Activated CD4-positive, alpha-beta T cell treated with anti-CD3 and anti-CD28 coated beads, Interleukin-2, amount 10 ng/mL, durations not matched to agents 7 days and 5 days (primary cell): Measurements from ENCODE around the gene LPIN1. TPM values are rescaled to one million over a fixed set of nuclear protein-coding genes. Genes with fewer than 3 reads are reported as not detected.

Source experiments
- CTCF ChIA-PET: fragments of 350-600 bp; sonication (Branson Sonifier 250); formaldehyde crosslinking; loops from one replicate; lab custom pipeline; 2021; ENCODE audit warnings: antibody characterized with exemption; lab: Charles Lee
- POLR2A ChIA-PET: fragments of 350-600 bp; sonication (Branson Sonifier 250); formaldehyde crosslinking; loops from one replicate; lab custom pipeline; 2021; ENCODE audit warnings: antibody characterized with exemption; lab: Charles Lee
- DNase-seq: peaks from one replicate; pipeline ENCODE4 v3.0.0-alpha.2; 2020
- H3K27ac Mint-ChIP-seq: one replicate; pipeline ENCODE4 v1.8.0; 2021; ENCODE audit warnings: mild to moderate bottlenecking, moderate library complexity, mixed read lengths
- H3K27me3 Mint-ChIP-seq: one replicate; pipeline ENCODE4 v1.8.0; 2021; ENCODE audit warnings: mixed read lengths
- H3K36me3 Mint-ChIP-seq: one replicate; pipeline ENCODE4 v1.8.0; 2021; ENCODE audit warnings: low read depth, mixed read lengths
- H3K4me1 Mint-ChIP-seq: one replicate; pipeline ENCODE4 v1.8.0; 2021; ENCODE audit warnings: mixed read lengths
- H3K4me3 Mint-ChIP-seq: one replicate; pipeline ENCODE4 v1.8.0; 2021; ENCODE audit warnings: mild to moderate bottlenecking, moderate library complexity, mixed read lengths
- H3K9me3 Mint-ChIP-seq: one replicate; pipeline ENCODE4 v1.8.0; 2021; ENCODE audit warnings: mixed read lengths
- total RNA-seq, 2 experiments: library from RNA; stranded (reverse); gene quantifications; one replicate each; pipeline ENCODE4 v1.2.3, GENCODE V29; 2021

Gene LPIN1
- total RNA-seq, 2 experiments from 2014 or later, result 58.9 to 62.2 TPM

DNA sequence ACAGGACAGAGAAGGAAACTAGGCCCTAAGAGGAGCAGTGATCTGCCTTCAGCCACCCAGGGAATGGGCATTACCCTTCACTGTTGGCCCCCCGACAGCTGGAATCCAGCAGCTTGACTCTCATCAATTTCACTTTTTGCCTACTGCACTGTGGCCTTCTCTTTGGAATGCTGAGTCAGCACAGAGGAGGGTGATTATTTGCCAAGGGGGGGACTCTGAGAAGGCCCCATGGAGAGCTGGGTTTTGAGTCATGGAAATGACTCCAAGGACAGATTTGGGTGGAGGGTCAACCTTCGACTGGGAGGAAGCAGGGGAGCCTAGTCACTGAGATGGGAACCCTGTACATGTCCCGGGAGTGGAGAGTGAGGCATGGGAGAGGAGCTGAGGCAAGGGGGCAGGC lies 38.3 kb upstream of the LPIN1 start:
- no peak overlapping the region for H3K27ac Mint-ChIP-seq
- ChIA-PET CTCF (interaction anchor here (2.8 kb wide), 1 partner anchor 15 kb away, joined by 11 read pairs; no protein-coding TSS in a partner anchor), POLR2A (no interaction called here)
- no peak for DNase-seq
- H3K36me3 Mint-ChIP-seq, result no peaks in the 10 kb centered on the region
- H3K27me3 Mint-ChIP-seq, result peaks cover 7% of the 10 kb centered on the region
- H3K4me3 Mint-ChIP-seq, result no peak overlapping the region
- H3K4me1 Mint-ChIP-seq, result no peaks in the 10 kb centered on the region
- peaks cover 4% of the 10 kb centered on the region for H3K9me3 Mint-ChIP-seq

DNA sequence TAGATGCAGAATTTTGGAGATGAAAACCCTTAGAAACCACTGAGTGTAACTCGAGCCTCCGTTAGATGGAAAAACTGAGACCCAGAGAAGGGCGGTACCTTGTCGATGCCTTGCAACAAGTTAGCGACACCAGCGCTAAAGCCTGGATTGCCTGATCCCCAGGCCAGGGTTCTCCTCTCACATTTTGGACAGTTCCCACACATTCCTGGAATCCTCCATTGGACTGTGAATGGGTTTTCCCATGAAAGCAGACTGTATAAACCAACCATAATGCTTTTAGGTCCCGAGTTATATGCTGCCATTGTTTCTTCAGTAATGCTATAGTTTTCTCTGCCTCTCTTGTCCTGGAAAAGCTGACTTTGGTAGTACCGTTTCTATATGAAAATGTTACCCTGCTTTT lies 37.1 kb upstream of the LPIN1 start:
- H3K27ac Mint-ChIP-seq, result no peak overlapping the region
- no peak overlapping the region for H3K4me3 Mint-ChIP-seq
- H3K36me3 Mint-ChIP-seq, result no peaks in the 10 kb centered on the region
- ChIA-PET CTCF (no interaction called here), POLR2A (no interaction called here)
- H3K9me3 Mint-ChIP-seq, result peaks cover 4% of the 10 kb centered on the region
- no peaks in the 10 kb centered on the region for H3K4me1 Mint-ChIP-seq
- peaks cover 7% of the 10 kb centered on the region for H3K27me3 Mint-ChIP-seq
- DNase-seq, result no peak

DNA sequence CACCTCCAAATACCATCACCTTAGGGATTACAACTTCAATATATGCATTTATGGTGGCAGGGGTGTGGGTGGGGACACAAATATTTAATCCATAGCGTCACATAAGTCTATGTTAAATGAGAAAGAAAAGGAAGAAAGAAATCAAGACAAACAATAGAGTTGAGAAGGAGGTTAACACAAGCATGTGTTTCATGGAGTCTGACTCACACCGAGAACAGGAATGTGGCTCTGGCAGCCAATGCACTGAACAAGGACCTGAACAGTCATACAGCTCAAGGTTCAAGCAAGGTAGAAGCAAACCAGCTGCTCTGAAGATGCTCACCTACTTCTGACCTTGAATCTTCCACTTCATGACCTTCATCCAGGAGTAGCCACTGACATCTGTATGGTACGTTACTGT lies 36.2 kb upstream of the LPIN1 start:
- H3K27ac Mint-ChIP-seq, result no peak overlapping the region
- CTCF ChIA-PET, result interaction anchor here (1.4 kb wide), 1 partner anchor 23 kb away, joined by 3 read pairs; no protein-coding TSS in a partner anchor
- no peak overlapping the region for H3K4me3 Mint-ChIP-seq
- no peaks in the 10 kb centered on the region for H3K4me1 Mint-ChIP-seq
- H3K27me3 Mint-ChIP-seq, result peaks cover 7% of the 10 kb centered on the region
- no peak for DNase-seq
- POLR2A ChIA-PET, result no interaction called here
- peaks cover 4% of the 10 kb centered on the region for H3K9me3 Mint-ChIP-seq
- no peaks in the 10 kb centered on the region for H3K36me3 Mint-ChIP-seq

DNA sequence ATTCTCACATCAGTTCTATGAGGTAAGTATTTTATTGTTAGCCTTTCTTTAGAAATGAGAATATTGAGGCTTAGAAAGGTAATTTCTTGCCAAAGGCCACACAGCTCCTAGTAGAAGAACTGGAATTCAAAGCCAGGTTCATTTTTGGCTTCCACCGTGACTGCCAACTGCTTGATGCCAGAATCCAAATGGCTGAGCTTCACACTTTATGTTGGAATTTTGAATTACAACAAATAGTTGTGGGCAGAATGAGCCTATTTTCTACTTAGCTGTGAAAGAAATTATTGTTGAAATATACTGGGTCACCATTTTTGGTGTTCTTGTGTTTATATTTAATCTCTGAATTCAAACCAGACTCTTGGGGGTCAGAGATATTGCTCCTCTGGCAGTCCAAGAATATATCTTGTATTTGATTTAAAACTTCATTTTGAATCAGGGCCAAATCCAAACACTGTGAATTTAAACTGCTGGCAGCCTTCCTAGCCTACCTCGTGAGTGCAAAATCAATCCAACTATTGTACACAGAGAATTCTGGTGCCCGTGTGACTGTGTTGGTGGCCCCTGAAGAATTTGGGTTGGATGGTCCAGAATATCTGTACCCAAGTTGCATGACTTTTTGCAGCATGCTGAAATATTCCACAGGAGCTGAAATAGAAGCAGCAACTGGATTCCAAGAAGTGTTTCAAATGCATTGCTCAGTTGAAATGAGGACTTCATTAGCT lies 35.6 kb upstream of the LPIN1 start:
- Mint-ChIP-seq H3K4me1 (no peaks in the 10 kb centered on the region), H3K4me3 (no peak overlapping the region), H3K27ac (no peak overlapping the region), H3K36me3 (no peaks in the 10 kb centered on the region), H3K9me3 (no peaks in the 10 kb centered on the region), H3K27me3 (peaks cover 7% of the 10 kb centered on the region)
- DNase-seq, result no peak
- POLR2A ChIA-PET, result no interaction called here
- CTCF ChIA-PET, result interaction anchor here (0.7 to 1.4 kb wide), 3 partner anchors 12 to 69 kb away, joined by 3 read pairs; no protein-coding TSS in a partner anchor

DNA sequence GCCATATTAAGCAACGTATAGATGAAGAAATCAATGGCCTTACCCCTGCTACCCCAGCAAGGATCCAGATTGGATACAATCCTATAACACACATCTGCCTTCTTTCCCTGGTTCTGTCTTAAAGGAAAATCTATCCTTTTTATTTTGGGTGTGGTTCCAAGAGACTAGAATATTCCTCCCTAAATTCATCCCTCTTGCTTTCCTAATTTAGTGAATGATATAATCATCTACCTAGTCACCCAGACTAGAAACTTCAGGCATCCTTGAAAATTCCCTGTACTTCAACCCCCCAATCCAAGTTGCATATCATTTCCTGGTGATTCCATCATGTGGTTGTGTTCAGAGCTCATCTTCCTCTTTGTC lies 35.1 kb upstream of the LPIN1 start:
- Mint-ChIP-seq H3K4me3 (no peak overlapping the region), H3K27me3 (peaks cover 7% of the 10 kb centered on the region), H3K36me3 (no peaks in the 10 kb centered on the region), H3K4me1 (no peaks in the 10 kb centered on the region), H3K9me3 (no peaks in the 10 kb centered on the region), H3K27ac (no peak overlapping the region)
- DNase-seq, result no peak
- CTCF ChIA-PET, result interaction anchor here (0.7 to 1.4 kb wide), 3 partner anchors 13 to 68 kb away, joined by 3 read pairs; no protein-coding TSS in a partner anchor
- POLR2A ChIA-PET, result no interaction called here

DNA sequence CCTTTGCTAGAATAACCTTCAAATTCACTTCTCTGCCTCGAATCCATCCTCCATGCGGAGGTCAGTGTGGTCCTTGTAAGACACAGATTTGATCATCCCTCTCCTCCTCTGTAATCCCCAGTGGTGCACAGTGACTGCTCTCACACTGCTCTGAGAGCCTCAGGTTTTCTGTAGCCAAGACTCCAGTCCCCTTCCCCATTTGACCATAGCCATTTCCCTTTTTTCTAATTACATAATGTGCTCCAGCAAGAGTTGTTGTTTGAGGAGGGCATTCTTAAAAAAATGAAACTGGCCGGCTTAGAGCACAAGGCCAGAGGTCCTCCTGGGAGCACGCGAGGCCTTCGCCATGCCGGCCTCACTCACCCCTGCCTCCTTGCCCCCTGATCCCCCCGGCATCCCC lies 34.7 kb upstream of the LPIN1 start:
- POLR2A ChIA-PET, result no interaction called here
- Mint-ChIP-seq H3K27ac (no peak overlapping the region), H3K27me3 (peaks cover 9% of the 10 kb centered on the region), H3K4me3 (no peak overlapping the region), H3K4me1 (no peaks in the 10 kb centered on the region), H3K9me3 (no peaks in the 10 kb centered on the region), H3K36me3 (no peaks in the 10 kb centered on the region)
- DNase-seq, result no peak
- CTCF ChIA-PET, result interaction anchor here (0.7 to 1.3 kb wide), 2 partner anchors 13 to 68 kb away, joined by 3 read pairs; no protein-coding TSS in a partner anchor

DNA sequence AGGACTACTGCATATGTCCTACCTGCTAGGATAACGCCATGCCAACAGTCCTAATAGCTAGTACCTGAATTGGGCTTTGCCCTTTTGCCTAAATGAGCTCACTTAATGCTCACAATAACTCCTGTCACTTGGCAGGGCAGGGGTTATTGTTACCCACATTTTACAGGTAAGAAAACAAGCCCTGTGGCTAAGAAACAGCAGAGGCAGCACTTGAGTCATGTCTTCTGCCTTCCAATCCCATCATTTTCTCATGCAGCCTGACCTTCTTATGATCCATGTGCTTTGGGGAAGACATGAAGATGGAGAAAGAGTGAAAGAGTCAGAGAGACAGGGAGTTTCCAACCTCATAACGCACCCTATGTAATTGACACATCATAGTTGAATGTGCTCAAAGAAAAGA lies 33.6 kb upstream of the LPIN1 start:
- no peak for DNase-seq
- Mint-ChIP-seq H3K4me3 (no peak overlapping the region), H3K4me1 (no peaks in the 10 kb centered on the region), H3K36me3 (no peaks in the 10 kb centered on the region), H3K9me3 (no peaks in the 10 kb centered on the region), H3K27me3 (peaks cover 12% of the 10 kb centered on the region), H3K27ac (no peak overlapping the region)
- ChIA-PET CTCF (no interaction called here), POLR2A (no interaction called here)

DNA sequence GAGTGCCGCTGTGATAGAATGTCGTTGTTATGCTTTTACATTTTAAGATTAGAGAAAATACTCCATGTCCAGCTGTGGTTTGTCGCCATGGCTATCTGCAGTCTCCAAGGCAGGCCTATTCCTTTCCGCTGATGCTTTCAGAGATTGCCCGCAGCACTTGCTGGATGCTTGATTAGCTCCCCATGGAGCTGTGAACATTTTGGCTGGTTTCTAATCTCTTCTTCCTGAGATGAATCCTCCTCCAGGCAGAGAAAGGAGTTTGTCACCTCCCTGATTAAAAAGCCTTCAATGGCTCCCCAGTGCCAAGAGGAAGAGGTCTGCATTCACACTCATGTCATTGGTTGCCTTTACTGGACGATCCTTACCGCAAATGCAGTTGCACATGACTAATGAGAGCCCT lies 32.6 kb upstream of the LPIN1 start:
- Mint-ChIP-seq H3K9me3 (no peaks in the 10 kb centered on the region), H3K4me3 (no peak overlapping the region), H3K27ac (no peak overlapping the region), H3K36me3 (no peaks in the 10 kb centered on the region), H3K4me1 (no peaks in the 10 kb centered on the region), H3K27me3 (peaks cover 20% of the 10 kb centered on the region)
- ChIA-PET CTCF (no interaction called here), POLR2A (no interaction called here)
- no peak for DNase-seq

DNA sequence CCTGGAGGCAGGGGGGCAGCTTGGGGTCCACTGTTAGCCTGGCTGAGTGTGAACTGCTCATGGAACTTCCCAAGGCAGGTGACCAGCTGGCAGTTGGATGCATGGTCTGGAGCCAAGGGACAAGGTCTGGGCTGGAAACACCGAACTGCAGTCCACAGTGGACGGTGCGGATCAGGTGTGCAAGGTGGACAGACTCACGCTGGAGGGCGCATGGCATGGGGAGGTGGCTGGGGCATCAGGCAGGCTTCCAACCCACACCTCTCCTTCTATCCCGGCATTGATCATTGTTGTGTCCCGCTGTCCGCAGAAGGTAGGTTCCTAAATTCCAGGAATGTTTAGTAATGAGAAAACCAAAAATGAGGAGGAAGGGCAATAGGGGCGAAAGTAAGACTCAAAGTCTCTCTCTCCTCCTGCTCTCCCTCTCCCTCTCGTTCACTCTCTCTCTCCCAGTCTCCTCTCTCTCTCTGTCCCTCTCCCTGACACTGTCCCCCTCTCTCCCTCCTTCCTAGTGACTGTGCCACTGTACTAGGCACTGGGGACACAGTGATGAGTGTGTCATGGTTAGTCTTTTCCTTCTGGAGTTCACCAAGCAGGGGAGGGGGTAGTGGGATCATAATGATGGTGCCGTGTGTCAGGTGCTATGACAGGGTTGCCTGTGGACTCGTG lies 30.3 kb upstream of the LPIN1 start:
- no peak overlapping the region for H3K27ac Mint-ChIP-seq
- CTCF ChIA-PET, result no interaction called here
- H3K27me3 Mint-ChIP-seq, result peaks cover 18% of the 10 kb centered on the region
- no peak for DNase-seq
- peaks cover 8% of the 10 kb centered on the region for H3K4me1 Mint-ChIP-seq
- H3K9me3 Mint-ChIP-seq, result no peaks in the 10 kb centered on the region
- POLR2A ChIA-PET, result no interaction called here
- H3K4me3 Mint-ChIP-seq, result no peak overlapping the region
- no peaks in the 10 kb centered on the region for H3K36me3 Mint-ChIP-seq

DNA sequence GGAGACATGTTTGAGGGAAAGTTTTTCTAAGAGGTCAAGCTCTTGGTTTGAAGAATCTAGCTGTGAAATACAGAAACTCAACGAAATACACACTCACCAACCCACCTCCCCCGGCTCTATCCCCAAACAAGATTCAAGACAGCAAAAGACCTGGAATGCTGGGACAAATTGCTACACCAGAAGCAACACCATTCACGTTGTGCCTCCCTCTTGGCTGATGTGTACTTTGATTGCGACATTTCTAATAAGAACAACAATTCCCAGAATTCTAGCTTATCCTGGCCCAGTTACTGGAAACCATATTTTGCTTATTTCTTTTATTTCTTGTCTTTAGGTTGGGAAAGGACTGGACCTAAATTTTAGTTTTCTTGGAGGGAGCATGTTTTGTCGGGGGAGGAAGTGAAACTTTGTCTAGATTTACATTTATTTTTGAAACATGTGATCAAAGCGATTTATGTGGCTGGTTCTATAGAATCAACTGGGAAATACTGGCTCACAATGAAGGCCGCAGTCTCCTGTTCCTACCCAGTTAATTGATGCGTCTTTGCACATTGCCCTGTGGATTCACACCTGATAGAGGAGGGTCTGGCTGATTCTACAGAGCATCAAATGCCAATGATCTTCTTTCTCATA lies 29.6 kb upstream of the LPIN1 start:
- H3K36me3 Mint-ChIP-seq, result no peaks in the 10 kb centered on the region
- H3K27me3 Mint-ChIP-seq, result peaks cover 18% of the 10 kb centered on the region
- no peak for DNase-seq
- ChIA-PET POLR2A (no interaction called here), CTCF (no interaction called here)
- H3K9me3 Mint-ChIP-seq, result no peaks in the 10 kb centered on the region
- H3K4me3 Mint-ChIP-seq, result no peak overlapping the region
- H3K27ac Mint-ChIP-seq, result no peak overlapping the region
- peaks cover 8% of the 10 kb centered on the region for H3K4me1 Mint-ChIP-seq

DNA sequence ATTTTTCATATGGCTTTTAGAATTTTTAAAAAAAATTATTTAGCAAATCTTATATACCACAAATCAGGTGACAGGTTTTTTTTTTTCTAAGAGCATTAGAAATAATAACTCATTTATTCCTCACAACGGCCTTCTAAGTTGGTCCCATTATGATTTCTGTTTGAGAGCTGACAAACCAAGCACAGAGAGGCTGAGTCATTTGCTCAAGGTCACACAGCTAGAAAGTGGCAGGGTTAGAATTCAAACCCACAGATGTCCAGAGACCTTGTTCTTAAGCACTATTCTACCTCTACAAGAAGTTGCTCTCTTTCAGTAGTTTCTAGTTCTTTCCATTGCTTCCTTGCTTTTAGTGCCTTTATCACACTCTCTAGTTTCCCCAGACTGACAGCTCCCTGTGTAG lies 28.8 kb upstream of the LPIN1 start:
- Mint-ChIP-seq H3K9me3 (no peaks in the 10 kb centered on the region), H3K27me3 (peaks cover 19% of the 10 kb centered on the region), H3K27ac (no peak overlapping the region), H3K4me1 (peaks cover 8% of the 10 kb centered on the region), H3K4me3 (no peak overlapping the region), H3K36me3 (no peaks in the 10 kb centered on the region)
- no peak for DNase-seq
- POLR2A ChIA-PET, result no interaction called here
- CTCF ChIA-PET, result interaction anchor here (2.0 kb wide), 1 partner anchor 37 kb away, joined by 4 read pairs; no protein-coding TSS in a partner anchor

DNA sequence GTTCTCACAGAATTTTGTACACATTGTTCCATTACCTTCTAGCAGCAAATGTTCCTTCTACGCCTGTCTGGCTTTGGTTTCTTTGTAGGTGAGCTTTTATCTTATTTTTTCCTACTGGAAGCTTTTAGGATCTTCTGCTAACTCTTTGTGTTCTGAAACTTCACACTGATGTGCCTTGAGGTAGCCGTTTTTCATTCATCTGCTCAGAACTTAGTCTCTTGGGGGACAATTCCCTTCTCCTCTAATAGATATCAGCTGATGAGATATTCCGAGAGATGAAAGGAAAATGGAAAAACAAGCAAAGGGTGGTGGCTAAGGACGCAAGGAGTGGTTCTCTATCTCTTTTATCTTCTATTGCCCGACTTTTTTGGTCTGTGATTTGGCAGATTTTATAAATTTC lies 27.8 kb upstream of the LPIN1 start:
- H3K36me3 Mint-ChIP-seq, result no peaks in the 10 kb centered on the region
- no peaks in the 10 kb centered on the region for H3K9me3 Mint-ChIP-seq
- no peak for DNase-seq
- no peak overlapping the region for H3K4me3 Mint-ChIP-seq
- H3K4me1 Mint-ChIP-seq, result peaks cover 8% of the 10 kb centered on the region
- H3K27ac Mint-ChIP-seq, result no peak overlapping the region
- ChIA-PET CTCF (interaction anchor here (1.2 to 2.0 kb wide), 2 partner anchors 14 to 38 kb away, joined by 3 to 4 read pairs; no protein-coding TSS in a partner anchor), POLR2A (no interaction called here)
- peaks cover 25% of the 10 kb centered on the region for H3K27me3 Mint-ChIP-seq
